Activated naive CD8-positive, alpha-beta T cell (primary cell): Measurements from ENCODE around the gene UBE2A.

Experiments used
- H3K27ac Mint-ChIP-seq: one replicate; pipeline ENCODE4 v1.8.0; 2021; ENCODE audit warnings: mixed read lengths
- H3K27me3 Mint-ChIP-seq: one replicate; pipeline ENCODE4 v1.8.0; 2021; ENCODE audit warnings: mixed read lengths
- H3K36me3 Mint-ChIP-seq: one replicate; pipeline ENCODE4 v1.8.0; 2021; ENCODE audit warnings: mixed read lengths
- H3K4me1 Mint-ChIP-seq: one replicate; pipeline ENCODE4 v1.8.0; 2021; ENCODE audit warnings: low read depth, mixed read lengths
- H3K4me3 Mint-ChIP-seq: one replicate; pipeline ENCODE4 v1.8.0; 2021; ENCODE audit warnings: mild to moderate bottlenecking, mixed read lengths
- H3K9me3 Mint-ChIP-seq: one replicate; pipeline ENCODE4 v1.8.0; 2021; ENCODE audit warnings: low read depth, mixed read lengths

Gene UBE2A

DNA sequence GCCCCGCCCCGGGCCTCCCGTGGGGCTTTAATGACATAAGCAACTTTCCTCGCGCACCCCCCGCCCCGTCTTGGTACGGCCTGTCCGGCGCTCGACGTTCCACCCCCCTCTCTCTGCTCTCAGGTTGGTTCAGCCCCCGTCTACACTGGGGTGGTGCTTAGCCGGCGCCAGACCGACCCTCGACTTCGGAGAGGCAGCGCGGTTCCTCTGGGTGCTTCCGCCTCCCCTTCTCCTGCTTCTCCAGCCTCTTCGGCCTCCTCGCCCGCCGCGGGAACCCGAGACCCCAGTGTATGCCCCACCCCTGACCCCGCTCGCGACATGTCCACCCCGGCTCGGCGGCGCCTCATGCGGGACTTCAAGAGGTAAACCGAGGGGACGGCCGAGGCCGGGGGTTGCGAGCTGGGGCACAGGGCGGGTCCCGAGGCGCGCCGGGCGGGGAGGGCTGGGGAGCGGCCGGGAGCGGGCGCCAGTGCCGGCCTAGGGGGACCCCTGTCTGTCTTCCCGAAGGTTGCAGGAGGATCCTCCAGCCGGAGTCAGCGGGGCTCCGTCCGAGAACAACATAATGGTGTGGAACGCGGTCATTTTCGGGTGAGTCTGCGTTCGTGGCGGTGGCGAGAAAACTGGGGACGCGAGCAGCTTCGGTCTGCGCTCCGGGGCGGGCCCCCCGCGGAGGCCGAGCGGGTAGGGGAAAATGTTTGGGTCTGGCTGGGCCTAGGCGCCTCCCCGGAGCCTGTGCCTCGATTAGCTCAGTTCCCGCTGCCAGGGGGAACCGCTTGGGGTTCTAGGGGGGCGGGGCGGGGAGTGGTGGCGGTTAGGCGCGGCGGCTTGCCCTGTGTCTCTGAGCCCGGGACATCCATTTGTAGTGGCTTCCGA is at the start of gene UBE2A:
UBE2A (plus strand) TSS at position 170 of the 873 bp plus-strand sequence; CDS start at position 319, 149 bp downstream.
- H3K4me1 Mint-ChIP-seq: peaks cover 21% of the 10 kb centered on the region
- H3K9me3 Mint-ChIP-seq: no peaks in the 10 kb centered on the region
- no peaks in the 10 kb centered on the region for H3K27me3 Mint-ChIP-seq
- H3K36me3 Mint-ChIP-seq: no peaks in the 10 kb centered on the region
- peak within 1 kb of the TSS; percentile 92 for H3K27ac Mint-ChIP-seq
- H3K4me3 Mint-ChIP-seq: peak within 1 kb of the TSS; percentile 94

DNA sequence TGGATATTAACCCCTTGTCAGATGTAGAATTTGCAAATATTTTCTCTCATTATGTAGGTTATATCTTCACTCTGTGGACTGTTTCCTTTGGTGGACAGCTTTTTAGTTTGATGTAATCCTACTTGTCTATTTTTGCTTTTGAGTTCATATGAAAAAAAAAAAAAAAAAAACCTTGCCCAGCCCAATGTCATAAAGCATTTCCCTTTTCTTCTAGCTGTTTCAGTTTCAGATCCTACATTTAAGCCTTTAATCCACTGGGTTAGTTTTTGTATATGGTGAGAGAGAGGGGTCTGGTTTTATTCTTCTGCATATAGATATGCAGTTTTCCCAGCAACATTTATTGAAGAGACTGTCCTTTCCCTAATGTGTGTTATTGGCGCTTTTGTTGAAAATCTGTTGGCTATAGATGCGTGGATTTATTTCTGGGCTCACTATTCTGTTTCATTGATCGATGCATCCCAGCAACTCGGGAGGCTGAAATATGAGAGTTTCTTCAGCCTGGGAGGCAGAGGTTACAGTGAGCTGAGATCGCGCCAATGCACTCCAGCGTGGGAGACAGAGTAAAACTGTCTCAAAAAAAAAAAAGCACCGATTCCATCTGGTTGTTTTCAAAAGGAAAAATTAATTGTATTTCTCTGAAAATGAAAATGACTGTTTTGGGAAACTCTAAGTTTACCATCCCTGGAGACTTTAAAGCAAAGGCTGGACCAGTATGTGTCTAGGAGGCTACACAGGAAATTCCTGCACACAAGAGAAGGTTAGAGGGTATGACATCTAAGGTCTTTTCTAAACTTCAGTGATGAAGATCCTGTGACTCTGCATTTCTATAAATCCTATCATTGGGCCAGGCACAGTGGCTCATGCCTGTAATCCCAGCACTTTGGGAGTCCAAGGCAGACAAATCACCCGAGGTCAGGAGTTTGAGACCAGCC is 44.8 kb upstream of the UBE2A start:
- Mint-ChIP-seq H3K27me3 (no peaks in the 10 kb centered on the region), H3K36me3 (peaks cover 4% of the 10 kb centered on the region), H3K9me3 (no peaks in the 10 kb centered on the region), H3K4me3 (no peak overlapping the region), H3K4me1 (no peaks in the 10 kb centered on the region), H3K27ac (no peak overlapping the region)

DNA sequence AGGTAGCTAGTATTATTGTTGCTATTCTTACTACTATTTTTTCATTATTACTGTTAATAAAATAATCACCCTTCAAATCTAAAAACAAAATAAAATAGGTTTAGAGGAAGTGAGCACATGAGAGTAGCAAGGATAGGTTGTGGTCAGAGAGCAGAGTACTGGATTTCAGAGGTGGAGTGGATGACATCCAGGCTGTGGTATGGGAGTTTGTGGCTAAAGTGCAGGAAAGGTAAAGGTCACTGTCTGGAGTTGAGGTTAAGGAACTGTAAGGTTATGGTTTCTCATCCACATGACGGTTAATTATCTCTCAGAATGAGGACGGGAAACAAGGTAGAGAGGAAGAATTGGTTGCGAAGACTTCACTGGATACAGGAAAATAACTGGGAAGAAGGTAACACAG is 36.9 kb upstream of the UBE2A start:
- H3K4me1 Mint-ChIP-seq: no peaks in the 10 kb centered on the region
- no peak overlapping the region for H3K4me3 Mint-ChIP-seq
- no peak overlapping the region for H3K27ac Mint-ChIP-seq
- H3K27me3 Mint-ChIP-seq: no peaks in the 10 kb centered on the region
- peaks cover 7% of the 10 kb centered on the region for H3K36me3 Mint-ChIP-seq
- no peaks in the 10 kb centered on the region for H3K9me3 Mint-ChIP-seq

- Mint-ChIP-seq H3K27ac (peak overlapping the region; percentile 75), H3K4me1 (no peaks in the 10 kb centered on the region), H3K9me3 (no peaks in the 10 kb centered on the region), H3K27me3 (no peaks in the 10 kb centered on the region), H3K36me3 (peaks cover 7% of the 10 kb centered on the region), H3K4me3 (no peak overlapping the region)
Observed at GRCh38 chrX:119539872-119540271, 34.5 kb upstream of the UBE2A start.

- no peak overlapping the region for H3K27ac Mint-ChIP-seq
- H3K36me3 Mint-ChIP-seq: peaks cover 5% of the 10 kb centered on the region
- H3K4me1 Mint-ChIP-seq: no peaks in the 10 kb centered on the region
- H3K27me3 Mint-ChIP-seq: no peaks in the 10 kb centered on the region
- no peak overlapping the region for H3K4me3 Mint-ChIP-seq
- no peaks in the 10 kb centered on the region for H3K9me3 Mint-ChIP-seq
Observed at GRCh38 chrX:119541188-119541587, 33.2 kb upstream of the UBE2A start.

DNA sequence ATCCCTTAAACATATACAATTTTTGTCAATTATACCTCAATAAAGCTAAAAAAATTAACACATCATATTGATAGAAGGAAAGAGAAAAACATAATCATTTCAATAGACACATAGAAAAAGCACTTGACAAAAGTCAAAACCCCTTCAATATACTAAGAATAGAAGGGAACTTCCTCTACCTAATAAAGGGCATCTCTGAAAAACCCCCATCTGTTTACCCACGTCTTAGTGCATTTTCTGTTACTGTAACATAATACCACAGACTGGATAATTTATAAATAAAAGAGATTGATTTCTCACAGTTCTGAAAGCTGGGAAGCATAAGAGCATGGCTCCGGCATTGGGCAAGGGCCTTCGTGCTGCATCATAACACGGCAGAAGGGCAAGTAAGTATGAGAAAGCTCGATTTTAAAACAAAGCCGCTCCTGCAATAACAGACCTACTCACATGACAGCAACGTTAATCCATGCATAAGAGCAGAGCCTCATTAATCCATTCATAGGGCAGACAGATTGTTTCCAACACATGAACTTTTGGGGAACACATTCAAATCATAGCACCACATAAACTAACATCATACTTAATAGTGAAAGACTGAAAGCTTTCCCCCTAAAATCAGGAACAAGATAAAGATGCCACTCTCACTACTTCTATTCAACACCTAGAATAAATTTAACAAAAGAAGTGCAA is 24.9 kb upstream of the UBE2A start:
- Mint-ChIP-seq H3K27ac (no peak overlapping the region), H3K4me1 (peaks cover 18% of the 10 kb centered on the region), H3K27me3 (no peaks in the 10 kb centered on the region), H3K36me3 (no peaks in the 10 kb centered on the region), H3K9me3 (no peaks in the 10 kb centered on the region), H3K4me3 (no peak overlapping the region)

- H3K4me3 Mint-ChIP-seq: no peak overlapping the region
- H3K4me1 Mint-ChIP-seq: peaks cover 23% of the 10 kb centered on the region
- no peak overlapping the region for H3K27ac Mint-ChIP-seq
- peaks cover 2% of the 10 kb centered on the region for H3K36me3 Mint-ChIP-seq
- no peaks in the 10 kb centered on the region for H3K9me3 Mint-ChIP-seq
- H3K27me3 Mint-ChIP-seq: no peaks in the 10 kb centered on the region
Observed at GRCh38 chrX:119552508-119552907, 21.9 kb upstream of the UBE2A start.

- no peaks in the 10 kb centered on the region for H3K9me3 Mint-ChIP-seq
- H3K36me3 Mint-ChIP-seq: no peaks in the 10 kb centered on the region
- peak within 1 kb of the TSS; percentile 94 for H3K27ac Mint-ChIP-seq
- no peaks in the 10 kb centered on the region for H3K27me3 Mint-ChIP-seq
- H3K4me1 Mint-ChIP-seq: peaks cover 21% of the 10 kb centered on the region
- peak within 1 kb of the TSS; percentile 95 for H3K4me3 Mint-ChIP-seq
Observed at GRCh38 chrX:119565107-119565663, 9.2 kb upstream of the UBE2A start, which contains the start of gene STEEP1. TSS of gene STEEP1 (minus strand) at chrX:119565409. CDS start at chrX:119565355, 54 bp downstream.

DNA sequence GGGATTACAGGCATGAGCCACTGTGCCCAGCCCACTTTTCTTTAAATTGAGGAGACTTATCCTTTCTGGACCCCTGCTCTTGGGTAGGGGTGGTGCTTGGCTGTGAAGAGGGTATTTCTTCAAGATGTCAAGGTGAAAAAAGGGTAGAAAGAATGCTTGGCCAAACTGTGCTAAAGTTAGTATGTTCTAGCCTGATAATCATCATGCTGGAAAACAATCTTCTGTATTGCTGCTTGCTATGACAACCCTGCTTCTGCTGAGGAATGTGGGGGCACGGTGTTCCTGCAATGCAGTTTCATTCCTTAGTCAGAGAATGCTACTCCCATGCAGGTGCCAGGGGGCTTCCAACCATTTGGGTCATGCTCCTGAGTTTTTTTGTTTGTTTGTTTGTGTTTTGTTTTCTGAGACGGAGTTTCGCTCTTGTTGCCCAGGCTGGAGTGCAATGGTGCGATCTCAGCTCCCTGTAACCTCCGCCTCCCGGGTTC is 4.0 kb upstream of the UBE2A start:
- Mint-ChIP-seq H3K27me3 (no peaks in the 10 kb centered on the region), H3K4me3 (no peak overlapping the region), H3K4me1 (peaks cover 10% of the 10 kb centered on the region), H3K36me3 (no peaks in the 10 kb centered on the region), H3K9me3 (no peaks in the 10 kb centered on the region), H3K27ac (no peak overlapping the region)

GRCh38 chrX:119573222-119573621 is 1.1 kb upstream of the UBE2A start:
- H3K27ac Mint-ChIP-seq: no peak overlapping the region

DNA sequence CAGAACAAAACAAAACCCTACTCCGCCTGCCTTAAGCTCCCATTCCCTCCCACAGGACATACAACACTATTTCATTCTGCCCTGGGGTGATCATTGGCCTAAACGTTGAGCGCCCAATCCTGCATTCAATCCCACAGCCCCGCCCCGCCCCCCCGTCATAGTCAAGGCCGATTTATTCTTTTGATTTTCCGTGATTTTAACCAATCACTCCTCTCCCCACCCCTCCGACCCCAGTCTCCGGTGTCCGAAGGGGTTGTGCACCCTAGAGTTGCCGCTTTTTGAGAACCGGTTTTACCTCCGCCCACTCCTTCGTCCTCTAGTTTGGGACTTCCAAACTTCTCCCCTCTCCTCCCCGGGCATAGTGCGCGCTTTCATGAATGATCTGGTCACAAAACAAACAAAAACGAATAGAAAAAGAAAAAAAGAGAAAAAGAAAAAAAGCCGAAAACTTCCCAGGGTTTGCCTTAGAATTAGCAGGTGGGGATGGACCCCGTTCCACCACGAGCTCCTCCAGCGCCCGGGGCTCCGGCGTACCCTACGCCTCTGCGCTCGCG is 446 bp upstream of the UBE2A start:
- peaks cover 21% of the 10 kb centered on the region for H3K4me1 Mint-ChIP-seq
- H3K36me3 Mint-ChIP-seq: no peaks in the 10 kb centered on the region
- H3K27ac Mint-ChIP-seq: peak overlapping the region; percentile 92
- no peaks in the 10 kb centered on the region for H3K9me3 Mint-ChIP-seq
- H3K4me3 Mint-ChIP-seq: peak overlapping the region; percentile 94
- H3K27me3 Mint-ChIP-seq: no peaks in the 10 kb centered on the region

More at GRCh38 chrX:119573222-119573621, 1.1 kb upstream of the UBE2A start:
- H3K4me1 Mint-ChIP-seq: peaks cover 18% of the 10 kb centered on the region
- no peaks in the 10 kb centered on the region for H3K36me3 Mint-ChIP-seq
- H3K27me3 Mint-ChIP-seq: no peaks in the 10 kb centered on the region
- peak overlapping the region; percentile 94 for H3K4me3 Mint-ChIP-seq
- no peaks in the 10 kb centered on the region for H3K9me3 Mint-ChIP-seq

GRCh38 chrX:119579414-119579813 is 5.1 kb downstream of the UBE2A start:
- peaks cover 26% of the 10 kb centered on the region for H3K4me1 Mint-ChIP-seq
- H3K36me3 Mint-ChIP-seq: no peaks in the 10 kb centered on the region
- H3K9me3 Mint-ChIP-seq: no peaks in the 10 kb centered on the region
- no peaks in the 10 kb centered on the region for H3K27me3 Mint-ChIP-seq
- H3K4me3 Mint-ChIP-seq: no peak overlapping the region
- H3K27ac Mint-ChIP-seq: no peak overlapping the region

GRCh38 chrX:119583431-119584059 is 9.2 kb downstream of the UBE2A start:
- Mint-ChIP-seq H3K4me3 (no peak overlapping the region), H3K4me1 (peaks cover 16% of the 10 kb centered on the region), H3K27ac (peak overlapping the region; percentile 54), H3K9me3 (no peaks in the 10 kb centered on the region), H3K27me3 (no peaks in the 10 kb centered on the region), H3K36me3 (no peaks in the 10 kb centered on the region)
